ENCODE data around the gene KRTAP2-1.
"Not testable (repeated sequence)": the region's sequence is repeated elsewhere in the genome, so short reads cannot be mapped to it uniquely, and the experiment has no call there.

Gene KRTAP2-1

GRCh38 chr17:41009301-41009760 is 37.8 kb downstream of the KRTAP2-1 start:
- no peak for ATAC-seq
- no peaks in the 10 kb centered on the region for H3K27me3 Mint-ChIP-seq
- H3K4me3 Mint-ChIP-seq, result no peak overlapping the region
- no peaks in the 10 kb centered on the region for H3K4me1 Mint-ChIP-seq
- H3K36me3 Mint-ChIP-seq, result no peaks in the 10 kb centered on the region
- no peak overlapping the region for H3K27ac Mint-ChIP-seq
- H3K9me3 Mint-ChIP-seq, result no peaks in the 10 kb centered on the region

- Mint-ChIP-seq H3K36me3 (no peaks in the 10 kb centered on the region), H3K4me3 (no peak within 1 kb of the TSS), H3K27me3 (no peaks in the 10 kb centered on the region), H3K4me1 (no peaks in the 10 kb centered on the region), H3K9me3 (no peaks in the 10 kb centered on the region), H3K27ac (no peak within 1 kb of the TSS)
- ATAC-seq, result peak; percentile 6
These were observed 38.3 kb downstream of the KRTAP2-1 start, which contains the start of gene KRTAP3-1 for GRCh38 chr17:41008811-41009210. KRTAP3-1 (minus strand) TSS chr17:41009128; CDS start chr17:41009074, 54 bp downstream.

DNA sequence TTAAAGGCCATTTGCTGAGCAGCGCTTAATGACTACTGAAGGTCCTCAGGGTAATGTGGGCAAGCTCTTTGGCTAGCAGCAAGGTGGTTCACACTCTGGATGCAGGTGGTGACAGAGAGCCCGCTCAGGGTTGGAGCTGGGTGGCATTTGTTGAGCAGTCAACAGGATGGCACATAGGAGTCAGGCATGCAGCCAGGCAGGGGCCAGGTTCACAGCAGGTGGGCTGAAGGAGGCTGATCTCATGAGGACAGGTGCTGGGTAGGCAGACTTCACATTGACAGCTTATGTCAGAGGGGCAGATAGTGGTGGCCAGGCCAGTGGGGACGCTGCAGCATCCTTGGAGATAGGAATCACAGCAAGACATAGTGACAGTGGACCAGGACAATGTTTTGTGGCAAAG is 42.7 kb downstream of the KRTAP2-1 start:
- Mint-ChIP-seq H3K36me3 (no peaks in the 10 kb centered on the region), H3K27me3 (peaks cover 20% of the 10 kb centered on the region), H3K4me3 (no peak overlapping the region), H3K27ac (no peak overlapping the region), H3K4me1 (no peaks in the 10 kb centered on the region), H3K9me3 (no peaks in the 10 kb centered on the region)
- no peak for ATAC-seq

DNA sequence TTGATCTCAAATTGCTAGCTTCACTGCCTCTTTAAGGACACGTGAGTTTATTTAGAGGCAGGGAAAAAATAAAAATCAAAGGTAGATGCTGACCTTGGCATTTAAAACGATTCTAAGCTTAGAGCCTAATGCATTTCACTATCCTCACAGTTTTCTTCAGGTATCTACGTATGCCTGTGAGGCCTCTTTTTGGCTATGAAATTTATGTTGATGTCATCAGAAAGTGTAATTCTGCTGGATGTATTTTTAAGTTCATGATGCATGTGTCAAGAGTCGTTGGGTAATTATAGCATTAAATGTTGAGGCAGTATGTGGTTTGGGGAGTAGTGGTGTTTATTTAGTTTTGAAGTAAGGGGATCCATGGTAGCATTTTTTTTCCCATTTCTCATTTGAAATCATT is 43.2 kb downstream of the KRTAP2-1 start:
- Mint-ChIP-seq H3K27ac (no peak overlapping the region), H3K4me1 (no peaks in the 10 kb centered on the region), H3K27me3 (peaks cover 25% of the 10 kb centered on the region), H3K4me3 (no peak overlapping the region), H3K36me3 (no peaks in the 10 kb centered on the region), H3K9me3 (no peaks in the 10 kb centered on the region)
- ATAC-seq, result no peak

GRCh38 chr17:41002814-41003213 is 44.3 kb downstream of the KRTAP2-1 start:
- H3K27ac Mint-ChIP-seq, result no peak overlapping the region
- no peaks in the 10 kb centered on the region for H3K4me1 Mint-ChIP-seq

GRCh38 chr17:41001795-41002194 is 45.3 kb downstream of the KRTAP2-1 start:
- H3K27me3 Mint-ChIP-seq, result peaks cover 35% of the 10 kb centered on the region
- H3K36me3 Mint-ChIP-seq, result no peaks in the 10 kb centered on the region
- ATAC-seq, result no peak
- H3K27ac Mint-ChIP-seq, result no peak overlapping the region
- no peaks in the 10 kb centered on the region for H3K4me1 Mint-ChIP-seq
- H3K4me3 Mint-ChIP-seq, result no peak overlapping the region
- no peaks in the 10 kb centered on the region for H3K9me3 Mint-ChIP-seq

More at GRCh38 chr17:41002814-41003213, 44.3 kb downstream of the KRTAP2-1 start:
- Mint-ChIP-seq H3K9me3 (no peaks in the 10 kb centered on the region), H3K36me3 (no peaks in the 10 kb centered on the region), H3K4me3 (no peak overlapping the region), H3K27me3 (peaks cover 31% of the 10 kb centered on the region)
- ATAC-seq, result no peak

- H3K27me3 Mint-ChIP-seq, result peaks cover 51% of the 10 kb centered on the region
- not testable (repeated sequence) for H3K4me1 Mint-ChIP-seq, H3K36me3 Mint-ChIP-seq, H3K27ac Mint-ChIP-seq, H3K4me3 Mint-ChIP-seq, ATAC-seq, H3K9me3 Mint-ChIP-seq
These were observed 47.6 kb downstream of the KRTAP2-1 start, which contains the start of gene KRTAP3-2 for GRCh38 chr17:40999563-40999962. KRTAP3-2 (minus strand) TSS chr17:40999906; CDS start chr17:40999853, 53 bp downstream.

- ATAC-seq, result no peak
- Mint-ChIP-seq H3K4me3 (no peak overlapping the region), H3K9me3 (no peaks in the 10 kb centered on the region), H3K27ac (no peak overlapping the region), H3K4me1 (no peaks in the 10 kb centered on the region), H3K27me3 (peaks cover 67% of the 10 kb centered on the region), H3K36me3 (no peaks in the 10 kb centered on the region)
These were observed 49.8 kb downstream of the KRTAP2-1 start for GRCh38 chr17:40997361-40997760.

- Mint-ChIP-seq H3K27ac (no peak overlapping the region), H3K4me3 (no peak overlapping the region), H3K27me3 (peaks cover 67% of the 10 kb centered on the region), H3K4me1 (no peaks in the 10 kb centered on the region), H3K36me3 (no peaks in the 10 kb centered on the region), H3K9me3 (no peaks in the 10 kb centered on the region)
- ATAC-seq, result no peak
These were observed 50.3 kb downstream of the KRTAP2-1 start for GRCh38 chr17:40996829-40997228.

Data from stimulated activated memory B cell treated with anti-CD40 and anti-IgM and Interleukin-4, amounts not matched to agents 10 μg/mL and 1 μg/mL and 100 μg/mL, for 72 hours (primary cell).